ENCODE measurements around the gene NAA10.

- TF ChIP-seq REST (IDR thresholded peaks at IDR 0.05; ENCODE audit: borderline replicate concordance), result no peak
- no peak for TF ChIP-seq SMC3 (conservative IDR thresholded peaks at IDR 0.05; ENCODE audit: poor library complexity)
- no peak for TF ChIP-seq POLR2AphosphoS5 (IDR thresholded peaks at IDR 0.05)
- TF ChIP-seq EP300 (conservative IDR thresholded peaks at IDR 0.05; ENCODE audit: poor library complexity, severe bottlenecking), result no peak
- TF ChIP-seq EZH2 (IDR thresholded peaks at IDR 0.05; ENCODE audit: borderline replicate concordance, insufficient read depth, low read length, poor library complexity, severe bottlenecking), result no peak
- no peak for TF ChIP-seq CTCF (IDR thresholded peaks at IDR 0.05; ENCODE audit: poor library complexity, severe bottlenecking)
Observed at GRCh38 chrX:153928846-153929245, 6.0 kb downstream of the NAA10 start.
